ENCODE measurements around the gene AFDN. TPM values are rescaled to one million over a fixed set of nuclear protein-coding genes. Genes with fewer than 3 reads are reported as not detected.

The AFDN gene
- total RNA-seq, 1 experiment from 2014 or later, result 107 TPM

GRCh38 chr6:167995731-167996151 lies 169.0 kb downstream of the AFDN start:
- ChIA-PET CTCF (no interaction called here), POLR2A (ENCODE audit: low non-redundant PET) (no interaction called here)
- no peak for DNase-seq (ENCODE audit: low spot score)
- Histone ChIP-seq H3K27me3 (replicated peaks; ENCODE audit: insufficient read depth, low read depth, low read length, poor library complexity) (no peaks in the 10 kb centered on the region), H3K36me3 (ENCODE audit: insufficient read depth, low read length, poor library complexity, severe bottlenecking) (no peaks in the 10 kb centered on the region), H3K4me1 (ENCODE audit: insufficient read depth, low read length, poor library complexity, severe bottlenecking) (peaks cover 8% of the 10 kb centered on the region), H3K4me3 (ENCODE audit: low read depth, low read length, poor library complexity, severe bottlenecking) (no peak overlapping the region), H3K27ac (ENCODE audit: low read depth, low read length, poor library complexity, severe bottlenecking) (no peak overlapping the region), H3K9me3 (ENCODE audit: low read depth, low read length, poor library complexity, severe bottlenecking) (no peaks in the 10 kb centered on the region)
- intact Hi-C loops (cut with micrococcal nuclease; ENCODE audit: unreplicated experiment), result no loop called here
- no TSS peak for BruUV-seq (replicated peaks)
- TF ChIP-seq EZH2 (IDR thresholded peaks at IDR 0.05; ENCODE audit: borderline replicate concordance, low read depth, low read length, poor library complexity, severe bottlenecking) (no peak), CTCF (conservative IDR thresholded peaks at IDR 0.05; ENCODE audit: low read depth, low read length) (no peak)

- H3K9me3 ChIP-seq (ENCODE audit: low read depth, low read length, poor library complexity, severe bottlenecking), result no peaks in the 10 kb centered on the region
- no peak for DNase-seq (ENCODE audit: low spot score)
- no peaks in the 10 kb centered on the region for H3K36me3 ChIP-seq (ENCODE audit: insufficient read depth, low read length, poor library complexity, severe bottlenecking)
- CTCF ChIA-PET, result no interaction called here
- TF ChIP-seq EZH2 (IDR thresholded peaks at IDR 0.05; ENCODE audit: borderline replicate concordance, low read depth, low read length, poor library complexity, severe bottlenecking) (no peak), CTCF (conservative IDR thresholded peaks at IDR 0.05; ENCODE audit: low read depth, low read length) (no peak)
- peaks cover 8% of the 10 kb centered on the region for H3K4me1 ChIP-seq (ENCODE audit: insufficient read depth, low read length, poor library complexity, severe bottlenecking)
- intact Hi-C loops (cut with micrococcal nuclease; ENCODE audit: unreplicated experiment), result no loop called here
- BruUV-seq (replicated peaks), result no TSS peak
- no peak overlapping the region for H3K4me3 ChIP-seq (ENCODE audit: low read depth, low read length, poor library complexity, severe bottlenecking)
- POLR2A ChIA-PET (ENCODE audit: low non-redundant PET), result no interaction called here
- H3K27ac ChIP-seq (ENCODE audit: low read depth, low read length, poor library complexity, severe bottlenecking), result no peak overlapping the region
- H3K27me3 ChIP-seq (replicated peaks; ENCODE audit: insufficient read depth, low read depth, low read length, poor library complexity), result no peaks in the 10 kb centered on the region
Observed at GRCh38 chr6:167996424-167997199, 169.9 kb downstream of the AFDN start.

- intact Hi-C loops (cut with micrococcal nuclease; ENCODE audit: unreplicated experiment), result no loop called here
- POLR2A ChIA-PET (ENCODE audit: low non-redundant PET), result no interaction called here
- Histone ChIP-seq H3K4me3 (ENCODE audit: low read depth, low read length, poor library complexity, severe bottlenecking) (no peak within 1 kb of the TSS), H3K27ac (ENCODE audit: low read depth, low read length, poor library complexity, severe bottlenecking) (peak within 1 kb of the TSS; percentile 21), H3K27me3 (replicated peaks; ENCODE audit: insufficient read depth, low read depth, low read length, poor library complexity) (no peaks in the 10 kb centered on the region), H3K9me3 (ENCODE audit: low read depth, low read length, poor library complexity, severe bottlenecking) (no peaks in the 10 kb centered on the region), H3K4me1 (ENCODE audit: insufficient read depth, low read length, poor library complexity, severe bottlenecking) (peaks cover 8% of the 10 kb centered on the region), H3K36me3 (ENCODE audit: insufficient read depth, low read length, poor library complexity, severe bottlenecking) (no peaks in the 10 kb centered on the region)
- no TSS peak for BruUV-seq (replicated peaks)
- TF ChIP-seq EZH2 (IDR thresholded peaks at IDR 0.05; ENCODE audit: borderline replicate concordance, low read depth, low read length, poor library complexity, severe bottlenecking) (no peak), CTCF (conservative IDR thresholded peaks at IDR 0.05; ENCODE audit: low read depth, low read length) (no peak)
- CTCF ChIA-PET, result no interaction called here
- DNase-seq (ENCODE audit: low spot score), result no peak
Observed at GRCh38 chr6:167997642-167998041, 170.9 kb downstream of the AFDN start, which contains the start of gene KIF25. TSS of gene KIF25 (plus strand) at chr6:167997671. CDS start at chr6:168029586, 31,915 bp downstream.
